GM19099 (cell line): ENCODE measurements around the gene IL4R.

ENCODE experiments used
- POLR2A ChIP-seq: IDR thresholded peaks from 3 replicates; pipeline ENCODE4 v1.6.1; 2011; ENCODE audit warnings: low read depth; ENCODE audit not compliant: insufficient read length; ENCODE audit errors: extremely low read depth

The IL4R gene

GRCh38 chr16:27285676-27286196, 28.0 kb upstream of the IL4R start:
- TF ChIP-seq POLR2A = no peak

DNA sequence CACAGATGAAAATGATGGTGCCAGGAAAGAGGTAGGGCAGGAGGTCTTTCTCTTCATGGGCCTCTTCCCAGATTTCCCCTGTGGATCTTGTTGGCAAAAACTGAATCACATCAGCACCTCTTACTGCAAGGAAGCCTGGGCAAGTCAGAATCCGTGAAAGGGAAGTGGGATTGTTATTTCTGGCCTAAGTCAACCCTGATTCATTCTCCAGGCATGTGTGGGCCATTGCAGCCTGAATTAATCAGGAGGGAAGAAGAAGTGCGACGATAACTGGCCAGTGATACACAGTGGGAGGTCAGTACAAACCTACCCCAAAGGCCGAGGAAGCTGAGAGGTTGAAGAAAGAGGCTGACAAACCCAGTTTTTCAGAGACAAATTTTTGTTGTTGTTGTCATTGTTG, 27.3 kb upstream of the IL4R start:
- no peak for TF ChIP-seq POLR2A

DNA sequence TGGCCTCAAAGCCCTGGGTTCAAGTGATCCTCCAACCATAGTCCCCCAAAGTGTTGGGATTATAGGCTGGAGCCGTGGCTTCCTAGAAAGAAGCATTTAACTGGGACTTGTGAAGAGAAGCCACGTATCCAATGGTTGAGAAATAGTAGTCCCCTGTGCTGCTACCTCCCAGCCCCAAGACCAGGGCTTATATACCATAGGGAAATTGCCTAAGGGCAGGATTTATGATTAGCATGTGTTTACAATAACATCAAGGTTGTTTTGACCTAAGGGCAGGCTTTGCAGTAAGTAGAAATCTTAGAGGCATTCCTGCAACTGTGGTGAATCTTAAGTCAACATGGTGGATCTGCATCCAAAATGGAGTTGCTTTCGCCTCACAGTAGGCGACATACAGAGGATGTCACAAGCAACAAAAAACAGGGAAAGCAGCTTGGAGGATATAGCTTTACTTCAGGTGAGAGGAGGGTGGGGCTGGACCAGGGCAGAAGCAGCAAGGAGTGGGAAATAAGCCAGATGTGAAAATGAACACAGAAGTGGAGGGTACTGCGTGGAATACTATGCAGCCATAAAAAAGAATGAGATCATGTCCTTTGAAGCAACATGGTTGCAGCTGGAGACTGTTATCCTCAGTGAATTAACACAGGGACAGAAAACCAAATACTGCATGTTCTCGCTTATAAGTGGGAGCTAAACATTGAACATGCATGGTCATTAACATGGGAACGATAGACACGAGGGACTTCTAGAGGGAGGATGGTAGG, 26.5 kb upstream of the IL4R start:
- TF ChIP-seq POLR2A = no peak

DNA sequence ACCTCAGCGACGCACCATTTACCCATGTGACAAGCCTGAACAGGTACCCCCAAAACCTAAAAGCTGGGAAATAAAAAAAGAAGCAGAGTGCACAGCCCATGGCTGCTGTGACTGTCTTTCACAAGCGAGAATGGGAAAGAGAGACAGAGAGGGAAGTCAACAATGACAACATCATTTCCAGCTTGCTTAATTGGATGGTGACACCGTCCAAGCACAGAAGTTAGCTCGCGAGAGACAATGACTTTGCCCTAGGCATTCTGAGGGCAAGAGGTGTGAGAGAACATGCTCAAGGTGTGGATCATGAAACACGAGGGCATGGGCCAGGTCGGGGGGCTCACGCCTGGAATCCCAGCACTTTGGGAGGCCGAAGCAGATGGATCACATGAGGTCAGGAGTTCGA, 25.9 kb upstream of the IL4R start:
- no peak for TF ChIP-seq POLR2A

GRCh38 chr16:27289669-27290068, 24.1 kb upstream of the IL4R start:
- TF ChIP-seq POLR2A = no peak

- TF ChIP-seq POLR2A = no peak
Observed at GRCh38 chr16:27290562-27290961, 23.2 kb upstream of the IL4R start.

DNA sequence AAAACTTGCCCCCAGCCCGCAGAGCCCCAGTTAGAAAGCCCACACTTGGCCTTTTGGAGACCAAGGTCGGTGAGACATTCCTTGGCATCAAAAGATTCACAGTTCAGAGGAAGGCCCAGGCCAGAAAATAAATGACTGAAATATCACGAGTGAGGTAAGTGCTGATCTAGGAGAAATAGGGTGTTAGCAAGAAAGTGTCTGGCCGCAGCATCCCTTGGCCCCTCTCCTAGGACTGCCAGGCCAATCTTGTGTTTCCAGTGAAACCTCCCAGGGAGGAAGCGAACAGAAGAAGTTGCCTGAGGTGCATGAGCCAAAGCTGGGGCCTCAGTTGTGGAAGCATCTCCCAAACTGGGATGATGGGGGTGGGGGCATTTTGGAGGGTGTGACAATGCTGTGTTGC, 22.7 kb upstream of the IL4R start:
- no peak for TF ChIP-seq POLR2A

GRCh38 chr16:27291722-27292240, 22.0 kb upstream of the IL4R start:
- no peak for TF ChIP-seq POLR2A

DNA sequence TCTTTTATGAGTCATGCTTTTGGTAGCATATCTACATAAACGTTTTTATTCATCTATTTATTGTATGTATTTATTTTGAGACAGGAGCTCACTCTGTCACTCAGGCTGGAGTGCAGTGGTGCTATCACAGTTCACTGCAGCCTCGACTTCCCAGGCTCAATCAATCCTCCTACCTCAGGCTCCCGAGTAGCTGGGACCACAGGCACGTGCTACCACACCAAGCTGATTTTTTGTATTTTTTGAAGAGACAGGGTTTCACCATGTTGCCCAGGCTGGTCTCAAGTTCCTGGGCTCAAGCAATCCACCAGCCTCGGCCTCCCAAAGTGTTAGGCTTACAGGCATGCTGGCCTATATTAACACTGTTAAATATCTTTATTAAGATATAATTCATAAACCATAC, 20.4 kb upstream of the IL4R start:
- no peak for TF ChIP-seq POLR2A

DNA sequence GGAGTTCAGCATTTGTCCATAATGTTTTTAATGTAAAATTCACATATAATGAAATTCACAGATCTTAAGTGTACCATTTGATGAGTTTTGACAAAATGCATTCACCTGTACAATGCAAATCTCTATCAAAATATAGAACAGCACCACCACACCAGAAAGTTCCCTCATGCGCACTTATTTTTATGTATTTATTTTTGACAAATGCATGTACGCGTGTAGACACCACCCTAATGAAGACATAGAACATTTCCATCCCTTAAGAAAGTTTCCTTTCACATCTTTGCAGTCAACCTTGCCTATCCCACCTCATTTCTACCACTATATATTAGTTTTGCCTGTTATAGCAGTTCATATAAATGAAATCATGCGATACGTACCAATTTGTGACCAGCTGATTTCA, 15.6 kb upstream of the IL4R start:
- no peak for TF ChIP-seq POLR2A

- TF ChIP-seq POLR2A = no peak
Observed at GRCh38 chr16:27301236-27301861, 12.4 kb upstream of the IL4R start.

DNA sequence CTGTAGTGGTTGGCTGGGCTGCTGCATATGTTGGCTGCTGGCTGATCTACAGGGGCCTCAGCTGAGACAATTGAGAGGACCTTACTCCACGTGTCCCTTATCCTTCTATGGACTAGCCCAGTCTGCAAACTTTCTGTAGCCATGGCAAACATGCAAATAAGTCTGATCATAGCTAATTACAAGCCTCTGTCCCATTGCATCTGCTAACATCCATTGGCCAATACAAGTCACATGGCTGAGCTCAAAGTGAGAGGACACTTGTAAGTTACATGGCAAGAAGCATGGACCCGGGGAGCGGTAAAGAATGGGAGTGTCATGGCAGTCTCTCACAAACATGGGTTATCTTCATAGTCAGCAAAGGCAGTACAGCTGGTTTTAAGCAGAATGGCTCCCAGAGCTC, 11.6 kb upstream of the IL4R start:
- TF ChIP-seq POLR2A = no peak

GRCh38 chr16:27303256-27304100, 10.3 kb upstream of the IL4R start:
- TF ChIP-seq POLR2A = no peak

DNA sequence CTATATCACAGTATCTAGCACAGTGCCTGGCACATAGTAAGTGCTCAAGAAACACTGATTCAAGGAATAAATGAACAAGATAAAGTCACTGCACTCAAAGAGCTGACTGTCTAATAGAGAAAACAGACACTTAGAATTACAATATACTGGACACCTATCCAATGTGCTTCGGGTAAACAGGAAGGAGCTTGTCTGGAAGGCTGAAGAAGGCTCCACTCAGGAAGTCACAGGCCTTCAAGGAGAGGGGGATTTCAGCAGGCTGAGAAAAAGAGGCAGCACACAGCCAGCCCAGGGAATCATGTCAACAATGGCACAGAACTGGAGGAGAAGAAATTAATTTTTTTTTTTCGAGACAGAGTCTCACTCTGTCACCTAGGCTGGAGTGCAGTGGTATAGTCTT, 9.7 kb upstream of the IL4R start:
- TF ChIP-seq POLR2A = no peak
